OCI-LY1 (cell line): ENCODE measurements around the gene HIBADH.

Experiments used
- EZH2 ChIP-seq: fragments of 200-600 bp; sonication (generic), shearing (Covaris generic); IDR thresholded peaks from 2 replicates; pipeline ENCODE4 v1.8.0; 2017; ENCODE audit warnings: borderline replicate concordance, mixed run types, mild to moderate bottlenecking, antibody characterized with exemption, low read length, moderate library complexity, mixed read lengths
- TF ChIP-seq, protein P1 (sequence below): fragments of 200-600 bp; sonication (generic), shearing (Covaris generic); IDR thresholded peaks from 2 replicates; pipeline ENCODE4 v1.5.1; 2017; ENCODE audit warnings: mild to moderate bottlenecking, antibody characterized with exemption, low read length, moderate library complexity, mixed read lengths

GRCh38 chr7:27695096-27695495 is 32.4 kb upstream of the HIBADH start:
- TF ChIP-seq, protein P1, sequence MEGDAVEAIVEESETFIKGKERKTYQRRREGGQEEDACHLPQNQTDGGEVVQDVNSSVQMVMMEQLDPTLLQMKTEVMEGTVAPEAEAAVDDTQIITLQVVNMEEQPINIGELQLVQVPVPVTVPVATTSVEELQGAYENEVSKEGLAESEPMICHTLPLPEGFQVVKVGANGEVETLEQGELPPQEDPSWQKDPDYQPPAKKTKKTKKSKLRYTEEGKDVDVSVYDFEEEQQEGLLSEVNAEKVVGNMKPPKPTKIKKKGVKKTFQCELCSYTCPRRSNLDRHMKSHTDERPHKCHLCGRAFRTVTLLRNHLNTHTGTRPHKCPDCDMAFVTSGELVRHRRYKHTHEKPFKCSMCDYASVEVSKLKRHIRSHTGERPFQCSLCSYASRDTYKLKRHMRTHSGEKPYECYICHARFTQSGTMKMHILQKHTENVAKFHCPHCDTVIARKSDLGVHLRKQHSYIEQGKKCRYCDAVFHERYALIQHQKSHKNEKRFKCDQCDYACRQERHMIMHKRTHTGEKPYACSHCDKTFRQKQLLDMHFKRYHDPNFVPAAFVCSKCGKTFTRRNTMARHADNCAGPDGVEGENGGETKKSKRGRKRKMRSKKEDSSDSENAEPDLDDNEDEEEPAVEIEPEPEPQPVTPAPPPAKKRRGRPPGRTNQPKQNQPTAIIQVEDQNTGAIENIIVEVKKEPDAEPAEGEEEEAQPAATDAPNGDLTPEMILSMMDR: no peak
- no peak for TF ChIP-seq EZH2
